ENCODE data around the gene TPPP. TPM values are rescaled to one million over a fixed set of nuclear protein-coding genes. Genes with fewer than 3 reads are reported as not detected.
A peak's percentile ranks its signal among the peaks of the same experiment; 100 is the strongest.

Gene TPPP
- polyA plus RNA-seq, 4 donors, result 3.0 to 6.2 (median 4.4) TPM

DNA sequence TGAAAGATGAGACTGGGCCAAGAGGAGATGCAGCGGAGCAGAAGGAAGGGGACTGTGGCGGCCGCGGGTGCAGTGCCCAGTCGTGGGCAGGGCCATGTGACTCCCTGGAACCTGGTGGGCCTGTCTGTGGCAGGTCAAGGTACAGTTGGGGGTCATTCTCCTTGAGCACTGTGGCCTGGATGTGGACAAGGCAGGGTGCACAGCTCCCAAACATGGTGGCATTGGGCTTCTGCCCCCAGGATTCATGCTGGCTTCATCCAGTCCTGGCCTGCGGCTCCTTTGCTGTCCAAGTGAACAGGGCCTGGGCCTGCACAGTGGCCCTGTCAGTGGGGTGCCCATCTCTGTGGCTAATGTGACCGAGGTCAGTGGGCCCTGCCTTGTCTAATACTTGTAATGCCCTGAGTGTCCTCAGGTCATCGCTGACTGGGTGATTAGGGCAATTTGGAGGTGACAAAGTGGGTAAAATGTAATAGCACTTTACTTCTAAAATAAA lies 41.1 kb downstream of the TPPP start:
- no peak for DNase-seq (ENCODE audit: low read depth in 4 of 4, low spot score in 3 of 4)

DNA sequence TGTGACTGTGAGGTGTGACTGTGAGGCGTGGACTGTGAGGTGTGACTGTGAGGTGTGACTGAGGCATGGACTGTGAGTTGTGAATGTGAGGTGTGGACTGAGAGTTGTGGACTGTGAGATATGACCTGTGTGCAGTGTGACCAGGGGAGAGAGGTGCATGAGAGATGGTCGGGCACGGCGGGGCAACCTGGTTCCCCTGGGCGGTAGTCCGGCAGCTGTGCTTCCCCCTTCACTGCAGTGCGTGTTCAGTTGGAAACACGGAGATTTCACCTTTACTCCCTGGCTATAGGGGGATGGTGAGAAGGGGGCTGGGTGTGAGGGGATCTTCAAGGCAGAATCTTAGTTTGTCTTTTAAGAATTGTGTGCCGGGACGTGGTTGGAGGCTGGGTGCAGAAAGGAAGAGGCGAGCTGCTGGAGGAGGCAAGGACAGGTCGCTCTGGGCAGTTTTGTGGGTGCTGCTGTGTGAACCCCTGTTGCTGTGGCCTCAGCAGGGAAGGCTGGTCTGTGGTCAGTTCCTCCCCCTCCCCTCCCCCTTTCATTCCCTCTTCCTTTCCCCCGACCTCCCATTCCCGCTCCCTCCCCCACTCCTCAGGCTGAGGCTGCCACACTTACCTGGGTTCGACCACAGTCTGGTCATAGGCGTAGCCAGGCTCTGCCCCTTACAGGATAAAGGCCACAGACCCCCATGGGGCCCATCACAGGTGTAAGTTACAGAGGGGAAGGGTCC lies 41.7 kb downstream of the TPPP start:
- DNase-seq (ENCODE audit: low read depth in 4 of 4, low spot score in 3 of 4), result no peak

DNA sequence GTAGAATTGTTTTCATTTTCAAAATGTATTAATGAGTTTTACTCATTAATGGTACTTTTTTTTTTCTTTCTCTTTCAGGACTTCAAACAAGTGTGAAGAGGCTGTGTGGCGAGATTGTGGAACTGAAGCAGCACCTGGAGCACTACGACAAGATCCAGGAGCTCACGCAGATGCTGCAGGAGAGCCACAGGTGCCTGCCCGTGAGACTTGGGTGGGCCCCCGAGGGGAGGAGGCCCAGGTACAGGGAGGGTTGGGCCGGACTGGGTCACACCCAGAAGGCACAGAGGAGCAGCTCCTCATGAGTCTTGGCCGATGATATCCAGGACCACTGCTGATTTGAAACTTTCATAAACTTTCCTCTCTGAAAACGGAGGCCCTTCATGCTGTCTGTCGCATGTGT lies 45.4 kb downstream of the TPPP start:
- no peak for DNase-seq (ENCODE audit: low read depth in 4 of 4, low spot score in 3 of 4)

DNA sequence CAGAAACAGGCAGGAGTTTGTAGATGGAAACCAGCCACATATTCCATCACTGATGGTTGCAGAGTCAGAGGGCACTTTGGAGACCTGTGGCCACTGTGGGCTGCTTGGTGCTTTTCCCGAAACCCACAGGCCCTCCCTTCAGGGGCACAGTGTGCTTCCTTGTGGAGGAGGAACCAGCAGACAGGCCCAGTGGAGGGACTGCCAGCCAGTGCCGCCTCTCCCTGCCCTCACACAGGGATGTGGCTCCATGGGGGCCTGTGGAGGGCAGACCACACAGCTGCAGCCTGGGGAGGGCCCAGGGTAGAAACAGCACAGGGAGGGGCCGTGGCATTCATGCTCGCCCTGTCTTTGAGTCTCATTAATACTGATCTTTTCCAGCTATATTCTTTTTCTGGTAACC lies 45.8 kb downstream of the TPPP start:
- no peak for DNase-seq (ENCODE audit: low read depth in 4 of 4, low spot score in 3 of 4)

DNA sequence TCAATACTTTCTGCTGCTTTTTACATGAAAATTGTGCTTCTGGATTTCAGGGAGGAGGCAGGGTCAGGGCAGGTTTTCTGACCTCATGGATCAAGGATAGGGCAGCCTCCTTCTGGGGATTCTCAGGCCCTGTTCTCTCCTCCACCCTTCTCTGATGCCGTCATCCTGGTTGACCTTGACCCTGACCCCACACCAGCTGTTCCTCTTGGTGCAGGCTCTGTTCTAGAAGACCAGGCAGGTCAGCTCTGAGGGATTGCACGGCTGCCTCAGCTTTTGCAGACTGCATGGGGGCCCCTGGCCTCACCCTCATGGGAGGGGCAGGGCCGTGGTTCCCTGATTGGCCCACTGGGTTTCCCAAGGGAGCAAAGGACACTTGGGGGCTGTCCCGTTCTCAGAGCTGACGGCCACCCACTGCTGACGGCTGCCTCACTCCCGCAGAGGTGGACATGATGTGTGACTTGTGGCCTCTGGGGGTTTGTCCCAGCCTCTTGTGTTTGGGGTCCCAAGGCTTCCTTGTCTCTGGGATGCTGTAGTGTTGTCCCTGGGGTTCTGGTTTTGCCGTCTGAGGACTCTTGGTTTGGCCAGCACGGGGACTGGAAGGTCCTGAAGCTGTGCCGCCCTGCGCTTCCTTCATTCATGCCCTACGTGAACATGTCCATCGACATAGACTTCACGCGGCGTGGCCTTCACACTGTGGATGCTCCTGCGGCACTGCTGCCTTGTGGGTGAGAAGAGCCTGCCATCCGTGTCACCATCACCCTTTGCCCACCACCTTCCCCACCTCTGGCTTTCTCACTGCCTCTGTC lies 46.6 kb downstream of the TPPP start:
- DNase-seq (ENCODE audit: low read depth in 4 of 4, low spot score in 3 of 4), result no peak

DNA sequence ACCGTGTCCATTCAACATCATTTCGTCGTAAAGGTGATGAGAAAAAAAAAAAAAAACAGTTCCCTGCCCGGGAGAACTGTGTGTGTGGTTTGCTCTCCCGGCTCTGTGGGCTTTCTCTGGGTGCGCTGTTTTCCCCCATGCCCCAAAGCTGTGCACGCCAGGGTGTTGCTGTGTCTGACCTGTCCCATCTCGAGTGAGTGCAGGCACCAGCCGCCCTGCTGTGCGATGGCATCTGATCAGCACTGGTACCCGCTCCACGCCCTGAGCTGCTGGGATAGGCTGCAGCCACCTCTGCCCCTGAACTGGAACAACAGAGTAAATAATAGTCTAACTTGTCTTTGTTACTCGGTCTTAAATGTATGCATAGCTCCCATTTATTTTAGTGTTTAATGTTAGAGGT lies 47.7 kb downstream of the TPPP start:
- DNase-seq (ENCODE audit: low read depth in 4 of 4, low spot score in 3 of 4), result no peak

DNA sequence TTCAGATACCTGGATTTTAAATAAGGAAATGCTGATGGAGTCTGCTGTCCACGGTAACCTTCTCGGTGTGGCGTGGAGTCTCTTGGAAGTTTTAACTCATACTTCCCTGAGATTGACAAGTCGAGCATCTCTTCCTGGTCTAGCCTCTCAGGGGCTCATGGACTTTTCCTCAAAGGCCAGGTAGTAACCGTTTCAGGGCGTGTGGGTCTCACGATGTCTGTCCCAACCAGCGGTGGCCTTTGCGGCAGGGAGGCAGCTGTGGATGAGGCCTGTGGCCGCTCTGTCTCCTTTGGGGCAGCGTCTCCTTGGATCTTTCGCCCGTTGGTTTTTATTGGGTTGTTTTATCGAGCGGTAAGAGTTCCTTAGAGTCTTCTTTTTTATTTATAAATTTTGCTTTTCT lies 48.2 kb downstream of the TPPP start:
- DNase-seq (ENCODE audit: low read depth in 4 of 4, low spot score in 3 of 4), result no peak

DNA sequence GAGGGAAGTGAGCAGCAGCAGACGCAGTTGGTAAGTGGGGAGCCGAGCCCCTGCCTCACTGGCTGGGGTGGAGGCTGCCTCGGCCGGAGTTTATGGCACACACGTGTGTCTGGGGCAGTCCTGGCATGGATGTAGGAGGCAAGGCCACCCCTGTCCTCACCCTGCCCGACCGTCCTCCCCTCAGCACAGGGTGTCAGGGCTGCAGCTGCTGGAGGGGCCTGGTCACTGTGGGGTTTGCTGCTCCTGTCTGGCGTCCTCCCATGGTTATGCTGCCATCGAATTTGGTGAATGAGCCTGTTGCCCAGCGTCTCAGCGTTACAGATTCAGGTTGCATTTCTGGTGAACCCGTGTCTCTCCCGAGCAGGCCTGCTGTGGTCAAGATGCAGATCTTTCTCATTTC lies 48.6 kb downstream of the TPPP start:
- no peak for DNase-seq (ENCODE audit: low read depth in 4 of 4, low spot score in 3 of 4)

DNA sequence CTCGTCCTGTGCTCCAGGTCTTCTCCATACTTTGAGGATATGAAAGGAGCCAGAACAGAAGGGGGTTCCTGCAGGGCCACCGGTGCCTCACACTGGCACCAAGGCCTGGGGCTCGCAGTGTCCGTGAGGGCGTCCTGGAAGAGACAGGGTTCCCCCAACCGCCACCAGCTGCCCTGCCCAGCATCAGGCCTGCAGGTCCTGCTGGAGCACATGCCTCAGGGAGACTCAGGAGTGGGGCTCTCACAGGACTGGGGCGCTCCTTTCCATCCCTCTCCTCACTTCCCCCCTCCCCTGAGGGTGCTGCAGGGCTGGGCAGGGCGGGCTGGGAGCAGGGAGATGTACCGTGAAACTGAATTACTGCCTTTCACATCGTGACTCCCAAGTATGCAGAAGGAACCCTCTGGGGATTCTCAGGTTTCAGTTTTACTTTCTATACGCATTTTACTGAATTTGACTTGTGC lies 49.3 kb downstream of the TPPP start:
- DNase-seq (ENCODE audit: low read depth in 4 of 4, low spot score in 3 of 4), result peak in 3 of 4 donors; percentile 4 to 13 (median 10)

DNA sequence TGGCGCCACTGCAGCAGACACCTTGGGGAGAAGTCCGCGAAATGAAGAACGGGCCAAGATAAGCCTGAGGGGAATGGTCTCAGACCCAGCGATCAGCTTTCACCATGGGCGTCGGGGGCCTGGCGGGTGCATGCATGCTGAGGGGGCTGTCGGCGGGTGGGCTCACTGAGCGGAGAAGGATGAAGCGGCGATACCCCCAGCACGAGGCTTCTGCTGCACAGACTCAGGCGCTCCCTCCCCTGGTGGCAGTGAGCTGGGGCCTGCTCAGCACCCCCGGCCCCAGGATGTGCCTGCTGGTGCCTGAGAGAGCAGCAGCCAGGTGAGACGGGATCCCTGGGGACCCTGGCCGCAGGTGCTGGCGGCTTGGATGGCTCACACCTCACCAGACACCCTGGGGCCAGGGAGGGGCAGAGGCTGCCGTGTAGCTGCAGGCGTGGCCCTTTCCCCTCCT lies 49.8 kb downstream of the TPPP start:
- DNase-seq (ENCODE audit: low read depth in 4 of 4, low spot score in 3 of 4), result no peak

DNA sequence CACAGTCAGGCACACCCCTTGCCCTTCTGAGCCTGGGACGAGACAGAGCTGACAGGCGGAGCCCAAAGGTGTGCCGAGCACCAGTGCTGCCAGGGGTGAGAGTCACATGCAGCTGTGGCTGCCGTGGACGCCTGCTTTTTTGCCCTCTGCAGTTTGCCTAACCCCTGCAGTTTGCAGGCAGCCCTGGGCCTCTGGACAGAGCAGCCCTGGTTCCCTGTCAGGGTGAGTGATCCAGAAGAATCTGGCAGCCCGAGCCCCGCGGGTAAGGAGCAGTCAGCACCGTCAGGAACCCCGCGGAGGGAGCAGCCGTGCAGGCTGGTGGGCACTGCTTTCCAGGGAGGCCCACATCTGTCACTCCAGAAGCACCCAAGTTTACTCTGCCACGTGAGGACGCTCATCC lies 50.7 kb downstream of the TPPP start:
- DNase-seq (ENCODE audit: low read depth in 4 of 4, low spot score in 3 of 4), result no peak

DNA sequence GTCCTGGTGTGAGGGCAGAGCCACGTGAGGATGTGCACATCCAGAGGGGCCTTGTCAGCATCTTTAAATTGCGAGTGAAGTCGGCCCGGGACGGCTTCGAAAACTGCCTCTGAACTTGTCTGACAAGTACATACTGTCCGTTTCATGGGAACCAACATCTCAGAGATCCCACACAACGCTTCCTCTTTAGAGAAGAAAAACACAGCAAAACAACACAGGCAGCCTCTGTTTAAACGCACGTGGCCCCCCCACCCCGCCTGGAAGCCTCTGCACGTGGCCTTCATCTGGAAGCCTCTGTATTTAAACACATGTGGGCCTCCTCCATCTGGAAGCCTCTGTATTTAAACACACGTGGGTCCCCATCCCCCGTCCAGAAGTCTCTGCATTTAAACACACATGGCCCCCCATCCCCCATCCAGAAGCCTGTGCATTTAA lies 51.8 kb downstream of the TPPP start:
- DNase-seq (ENCODE audit: low read depth in 4 of 4, low spot score in 3 of 4), result no peak

DNA sequence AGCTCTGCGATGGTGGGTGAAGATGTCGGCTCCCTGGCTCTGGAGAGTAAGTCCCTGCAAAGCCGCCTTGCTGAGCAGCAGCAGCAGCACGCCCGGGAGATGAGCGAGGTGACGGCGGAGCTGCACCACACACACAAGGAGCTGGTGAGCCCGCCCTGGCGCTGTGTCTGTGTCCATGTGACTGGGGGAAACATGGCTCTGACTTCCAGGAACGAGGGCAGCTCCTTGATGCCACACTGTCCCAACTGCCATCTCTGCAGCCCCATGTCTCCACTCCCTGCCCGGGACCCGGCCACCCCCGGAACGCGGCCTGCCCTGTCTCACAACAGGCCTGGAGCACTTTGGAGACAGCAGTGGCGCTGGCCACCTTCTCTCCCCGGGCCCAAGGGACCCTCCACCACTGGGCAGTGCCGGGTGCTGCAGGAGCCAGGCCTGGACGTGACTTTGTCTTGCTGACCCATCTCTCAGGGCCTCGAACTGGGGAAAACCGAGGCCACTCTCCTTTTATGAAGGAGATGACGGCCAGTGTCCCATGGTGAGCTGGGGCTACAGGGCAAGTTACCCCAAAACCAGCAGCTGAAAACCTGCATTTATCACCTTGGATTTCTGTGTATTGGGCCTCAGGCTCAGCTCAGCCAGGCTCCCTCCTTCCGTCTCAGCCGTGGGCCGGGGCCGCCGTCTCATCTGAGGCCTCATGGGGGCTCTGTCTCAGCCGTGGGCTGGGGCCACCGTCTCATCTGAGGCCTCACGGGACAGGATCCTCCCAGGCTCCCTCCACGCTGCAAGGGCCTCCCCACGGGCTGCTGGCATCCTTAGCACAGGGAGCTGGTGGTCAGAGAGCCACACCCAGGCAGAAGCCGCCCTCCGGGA lies 52.5 kb downstream of the TPPP start:
- DNase-seq (ENCODE audit: low read depth in 4 of 4, low spot score in 3 of 4), result no peak

DNA sequence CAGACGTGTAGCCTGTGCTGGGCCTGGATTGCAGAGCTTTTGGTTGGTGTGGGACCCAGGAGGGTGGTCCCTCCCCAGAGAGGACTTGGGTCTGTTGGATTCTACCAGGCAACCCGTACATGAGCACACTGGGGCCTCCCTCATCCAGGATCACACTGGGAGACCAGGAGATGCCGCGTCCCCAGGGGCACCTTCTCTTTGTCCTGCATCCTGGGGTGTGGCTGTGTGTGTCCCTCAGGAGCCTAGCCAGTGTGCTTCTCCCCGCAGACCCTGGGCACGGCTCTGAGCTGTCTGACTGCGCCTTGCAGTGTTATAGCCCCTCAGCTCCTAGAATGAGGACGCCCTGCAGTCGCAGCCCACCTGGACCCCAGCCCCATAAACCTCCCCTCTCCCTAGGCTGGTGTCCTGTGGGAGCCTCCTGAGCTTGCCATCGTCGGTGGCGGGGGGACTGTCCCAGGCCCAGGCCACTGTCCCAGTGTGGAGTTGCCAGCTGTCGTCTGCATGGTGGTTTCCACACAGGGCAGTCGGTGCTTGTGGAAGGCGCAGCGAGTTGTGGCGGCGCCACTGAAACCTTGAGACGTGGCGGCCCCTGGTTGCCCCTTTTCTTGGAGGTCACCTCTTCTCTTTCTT lies 53.5 kb downstream of the TPPP start:
- DNase-seq (ENCODE audit: low read depth in 4 of 4, low spot score in 3 of 4), result no peak

DNA sequence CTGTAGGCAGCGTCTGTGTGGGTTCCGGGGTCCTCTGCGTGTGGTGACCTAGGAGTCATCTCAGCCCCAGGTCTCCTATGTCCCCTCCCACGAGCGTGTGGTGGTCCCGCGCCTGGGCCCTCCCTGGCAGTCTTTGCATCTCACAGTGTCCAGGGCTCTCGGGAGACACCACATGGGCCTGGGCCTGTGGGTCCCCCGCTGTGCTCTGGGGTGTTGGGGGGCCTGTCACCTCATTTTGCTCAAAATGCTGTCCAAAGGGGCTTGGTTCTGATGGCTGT lies 54.0 kb downstream of the TPPP start:
- no peak for DNase-seq (ENCODE audit: low read depth in 4 of 4, low spot score in 3 of 4)

DNA sequence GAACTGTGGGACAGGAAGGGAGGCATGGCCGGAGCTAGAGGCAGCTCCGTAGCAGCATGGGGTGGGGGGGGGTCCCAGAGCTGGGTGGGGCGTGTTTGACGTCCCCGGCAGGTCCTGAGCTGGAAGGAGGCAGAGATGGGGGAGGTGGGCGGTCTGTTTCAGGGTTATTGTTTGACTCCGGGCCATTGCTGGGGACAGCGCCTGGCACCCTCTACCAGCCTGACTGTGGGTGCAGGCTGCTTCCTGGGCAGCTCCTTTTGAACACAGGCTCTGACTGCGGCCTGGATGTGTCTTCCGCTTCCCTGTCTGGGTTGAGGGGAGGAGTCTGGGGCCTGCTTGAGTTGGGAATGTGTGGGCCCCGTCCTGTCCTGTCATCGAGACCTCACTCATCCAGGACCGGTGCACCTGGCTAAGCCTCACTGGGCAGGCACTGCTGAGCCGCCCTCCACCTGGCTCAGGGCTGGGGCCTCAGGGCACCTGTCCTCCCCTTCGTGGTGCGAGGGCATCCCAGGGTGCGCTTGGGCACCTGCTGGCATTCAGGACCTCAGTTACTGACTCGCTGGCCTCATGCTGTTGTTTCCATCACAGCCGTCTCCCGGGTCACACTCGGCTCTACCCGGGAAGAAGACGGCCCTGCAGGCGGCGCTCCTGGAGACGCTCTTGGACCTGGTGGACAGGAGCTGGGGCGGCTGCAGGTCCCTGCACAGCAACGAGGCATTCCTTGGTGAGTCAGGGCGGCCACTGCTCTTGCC lies 54.5 kb downstream of the TPPP start:
- DNase-seq (ENCODE audit: low read depth in 4 of 4, low spot score in 3 of 4), result no peak

DNA sequence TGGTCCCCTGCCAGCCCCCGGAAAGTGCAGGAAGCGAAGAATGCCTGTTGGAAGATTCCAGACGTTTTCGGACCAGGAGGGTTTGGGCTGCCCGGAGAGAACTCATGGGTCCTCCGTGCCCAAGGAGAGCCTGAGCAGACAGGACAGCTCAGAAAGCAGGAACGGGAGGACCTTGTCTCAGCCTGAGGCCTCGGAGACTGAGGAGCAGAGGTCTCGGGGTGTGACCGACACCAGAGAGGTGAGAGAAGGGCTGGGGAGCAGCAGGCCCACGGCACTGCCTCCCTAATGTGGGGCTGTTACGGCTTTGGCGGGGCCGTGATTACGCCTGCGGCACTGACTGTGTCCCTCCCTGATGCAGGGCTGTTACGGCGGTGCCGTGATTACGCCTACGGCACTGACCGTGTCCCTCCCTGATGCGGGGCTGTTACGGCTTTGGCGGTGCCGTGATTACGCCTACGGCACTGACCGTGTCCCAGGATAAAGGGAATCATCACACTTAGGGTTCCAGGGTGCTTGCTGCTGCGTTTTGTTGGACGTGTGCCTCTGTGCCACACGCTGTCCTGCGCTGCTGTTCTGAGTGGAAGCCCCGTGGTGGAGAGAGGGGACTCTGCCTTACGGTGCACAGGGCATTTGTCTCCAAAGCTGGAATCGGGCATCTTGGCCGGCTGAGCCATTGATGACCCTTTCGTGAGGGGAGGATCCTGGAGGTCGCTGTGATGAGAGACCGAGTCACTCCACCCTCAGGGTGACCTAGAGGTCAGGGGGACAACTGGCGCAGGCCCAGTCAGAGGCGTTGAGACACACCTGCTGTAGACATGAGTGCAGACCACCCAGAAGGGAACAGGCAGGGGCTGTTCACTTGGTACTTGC lies 55.3 kb downstream of the TPPP start:
- no peak for DNase-seq (ENCODE audit: low read depth in 4 of 4, low spot score in 3 of 4)

DNA sequence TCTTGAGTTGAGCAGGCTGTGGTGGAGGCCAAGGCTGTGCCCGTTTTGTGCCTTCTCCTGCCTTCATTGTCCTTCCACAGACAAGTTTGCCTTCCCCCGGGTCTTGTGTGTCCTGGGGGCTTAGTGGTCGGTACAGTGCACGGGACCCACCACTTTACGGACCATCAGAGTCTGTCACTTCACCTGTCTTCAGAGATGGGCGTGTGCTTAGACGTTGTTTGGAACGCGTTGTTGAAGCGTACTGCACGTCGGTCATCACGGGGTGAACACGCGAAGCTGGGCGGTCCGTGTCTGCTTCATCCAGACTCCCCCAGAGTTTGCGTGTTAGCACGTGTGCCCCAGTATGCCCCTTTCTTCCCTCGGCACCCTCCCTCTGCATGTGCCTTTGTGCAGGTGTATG lies 56.2 kb downstream of the TPPP start:
- no peak for DNase-seq (ENCODE audit: low read depth in 4 of 4, low spot score in 3 of 4)
